GM12872 (cell line): ENCODE data around the gene PDK2.

Source experiments
- TF ChIP-seq, protein P1 (sequence below): IDR thresholded peaks from 3 replicates; pipeline ENCODE4 v1.5.1; 2011; ENCODE audit warnings: low read depth, mild to moderate bottlenecking, low read length, moderate library complexity; ENCODE audit not compliant: insufficient read depth

The PDK2 gene

GRCh38 chr17:50059759-50060273, 35.3 kb upstream of the PDK2 start:
- TF ChIP-seq, protein P1, sequence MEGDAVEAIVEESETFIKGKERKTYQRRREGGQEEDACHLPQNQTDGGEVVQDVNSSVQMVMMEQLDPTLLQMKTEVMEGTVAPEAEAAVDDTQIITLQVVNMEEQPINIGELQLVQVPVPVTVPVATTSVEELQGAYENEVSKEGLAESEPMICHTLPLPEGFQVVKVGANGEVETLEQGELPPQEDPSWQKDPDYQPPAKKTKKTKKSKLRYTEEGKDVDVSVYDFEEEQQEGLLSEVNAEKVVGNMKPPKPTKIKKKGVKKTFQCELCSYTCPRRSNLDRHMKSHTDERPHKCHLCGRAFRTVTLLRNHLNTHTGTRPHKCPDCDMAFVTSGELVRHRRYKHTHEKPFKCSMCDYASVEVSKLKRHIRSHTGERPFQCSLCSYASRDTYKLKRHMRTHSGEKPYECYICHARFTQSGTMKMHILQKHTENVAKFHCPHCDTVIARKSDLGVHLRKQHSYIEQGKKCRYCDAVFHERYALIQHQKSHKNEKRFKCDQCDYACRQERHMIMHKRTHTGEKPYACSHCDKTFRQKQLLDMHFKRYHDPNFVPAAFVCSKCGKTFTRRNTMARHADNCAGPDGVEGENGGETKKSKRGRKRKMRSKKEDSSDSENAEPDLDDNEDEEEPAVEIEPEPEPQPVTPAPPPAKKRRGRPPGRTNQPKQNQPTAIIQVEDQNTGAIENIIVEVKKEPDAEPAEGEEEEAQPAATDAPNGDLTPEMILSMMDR, result no peak

GRCh38 chr17:50060951-50061712, 34.0 kb upstream of the PDK2 start:
- TF ChIP-seq, protein P1, result no peak

DNA sequence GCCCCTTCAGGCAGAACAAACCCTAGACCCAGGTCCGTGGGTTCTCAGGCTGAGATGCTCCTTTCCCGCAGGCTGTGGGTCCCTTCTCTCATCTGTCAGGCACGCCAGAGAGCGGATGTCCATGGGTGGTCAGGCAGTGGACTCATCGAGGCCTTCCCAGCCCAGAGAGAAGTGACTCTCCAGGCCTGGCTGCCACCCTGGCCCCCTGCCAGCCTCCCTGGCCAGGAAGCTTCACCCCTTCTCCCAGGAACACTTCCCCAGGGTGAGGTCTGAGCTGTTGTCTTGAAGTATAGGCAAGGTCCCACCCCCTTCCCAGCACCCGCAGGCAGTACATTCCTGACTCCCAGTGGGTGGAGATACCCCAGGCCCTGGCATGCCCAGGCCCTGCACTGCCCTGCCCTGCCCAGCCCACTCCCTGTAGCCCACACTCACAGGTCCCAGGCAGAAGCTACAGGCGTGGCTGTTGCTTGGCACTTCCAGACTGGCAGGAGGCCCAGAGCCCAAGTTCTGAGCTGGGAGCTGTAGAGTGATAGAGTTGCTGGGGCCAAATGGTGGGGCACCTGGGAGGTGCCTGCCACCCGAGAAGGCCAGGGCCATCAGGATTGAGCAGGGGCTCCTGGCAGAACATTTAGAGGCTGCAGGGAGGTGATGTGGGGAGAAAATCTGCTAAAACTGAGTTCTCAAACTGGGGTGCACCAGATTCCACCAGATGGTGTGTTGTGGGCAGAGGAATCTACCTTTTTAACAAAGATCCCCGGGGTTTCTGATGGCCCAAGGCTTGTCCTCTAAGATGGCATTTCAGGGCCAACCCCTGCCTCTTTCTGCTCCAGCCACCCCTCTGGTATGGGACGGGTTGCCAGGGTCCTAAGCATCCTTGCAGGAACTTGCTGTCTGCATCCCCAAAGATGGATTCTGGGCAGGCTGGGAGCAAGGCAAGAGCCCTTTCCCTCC, 32.6 kb upstream of the PDK2 start:
- TF ChIP-seq, protein P1, result no peak

DNA sequence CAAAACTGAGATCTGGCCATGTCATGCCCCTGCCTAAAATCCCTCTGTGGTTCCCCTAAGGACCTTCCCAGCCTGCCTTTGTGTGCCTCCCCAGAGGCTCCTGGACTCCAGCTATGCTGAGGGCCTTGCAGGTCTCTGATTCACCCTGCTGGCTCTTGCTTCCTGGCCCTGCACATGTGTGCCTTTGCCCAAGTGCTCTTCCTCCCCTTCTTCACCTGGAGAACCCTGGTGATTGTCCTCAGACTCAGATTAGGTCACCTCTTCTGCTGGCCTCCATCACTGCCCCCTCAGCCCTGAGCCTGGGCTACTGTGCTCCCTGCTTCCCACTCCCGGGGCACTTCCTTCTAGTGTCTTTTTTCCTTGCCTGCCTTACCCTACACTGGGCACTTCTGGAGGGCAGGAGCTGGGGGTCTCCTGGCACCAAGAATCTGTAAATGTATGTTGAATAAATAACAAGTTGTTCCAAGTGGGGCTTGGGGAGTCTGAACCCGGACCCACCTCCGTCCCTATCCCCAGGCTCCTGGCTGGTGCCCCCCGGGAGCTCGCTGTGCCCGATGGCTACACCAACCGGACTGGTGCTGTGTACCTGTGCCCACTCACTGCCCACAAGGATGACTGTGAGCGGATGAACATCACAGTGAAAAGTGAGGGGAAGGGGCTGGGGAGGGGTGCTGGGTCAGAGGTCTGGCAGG, 31.4 kb upstream of the PDK2 start:
- TF ChIP-seq, protein P1, result no peak

- TF ChIP-seq, protein P1, result no peak
These were observed 30.7 kb upstream of the PDK2 start for GRCh38 chr17:50064253-50065001.

DNA sequence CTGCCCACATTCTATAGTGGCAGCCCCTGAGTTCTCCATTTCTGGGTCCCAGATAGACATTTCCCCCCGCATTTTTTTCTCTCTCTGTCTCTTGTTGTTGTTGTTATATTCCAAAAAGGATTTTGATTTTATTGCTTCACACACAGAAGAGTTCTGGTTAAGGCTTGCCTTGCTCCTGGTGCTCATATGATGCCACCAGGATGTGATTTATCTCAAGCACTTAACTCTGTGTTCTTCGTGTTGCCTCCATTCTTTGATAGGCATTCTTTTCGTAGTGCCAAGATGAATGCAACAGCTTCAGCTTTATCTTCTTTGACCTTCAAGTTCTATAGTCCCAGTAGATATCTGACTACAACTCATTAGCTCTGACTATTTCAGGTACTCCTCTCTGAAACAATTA, 30.1 kb upstream of the PDK2 start:
- TF ChIP-seq, protein P1, result no peak
